ENCODE results near the gene GNL1.

GNL1 gene

GRCh38 chr6:30564114-30564513, 7.8 kb upstream of the GNL1 start:
- H3K9me3 ChIP-seq (ENCODE audit: low read length), result no peaks in the 10 kb centered on the region
- H3K36me3 ChIP-seq (ENCODE audit: insufficient read depth, low read length), result peaks cover 19% of the 10 kb centered on the region
- H3K4me3 ChIP-seq (ENCODE audit: low read depth in 1 of 2, low read length in 2 of 2), result no peak overlapping the region

GRCh38 chr6:30562470-30563425, 6.5 kb upstream of the GNL1 start:
- no peaks in the 10 kb centered on the region for H3K27me3 ChIP-seq (ENCODE audit: control insufficient read depth in 1 of 2, insufficient read depth in 2 of 2, low read length in 2 of 2)
- H3K9ac ChIP-seq (ENCODE audit: low read length), result no peak overlapping the region
- H3K36me3 ChIP-seq (ENCODE audit: insufficient read depth, low read length), result peaks cover 19% of the 10 kb centered on the region
- no peaks in the 10 kb centered on the region for H3K9me3 ChIP-seq (ENCODE audit: low read length)
- H3K4me1 ChIP-seq (ENCODE audit: insufficient read depth, low read length), result peaks cover 9% of the 10 kb centered on the region
- H3K4me3 ChIP-seq (ENCODE audit: low read depth in 1 of 2, low read length in 2 of 2), result no peak overlapping the region
- no peak overlapping the region for H3K27ac ChIP-seq (ENCODE audit: low read depth, low read length)

More at GRCh38 chr6:30564114-30564513, 7.8 kb upstream of the GNL1 start:
- Histone ChIP-seq H3K27ac (ENCODE audit: low read depth, low read length) (no peak overlapping the region), H3K4me1 (ENCODE audit: insufficient read depth, low read length) (no peaks in the 10 kb centered on the region), H3K9ac (ENCODE audit: low read length) (no peak overlapping the region), H3K27me3 (ENCODE audit: control insufficient read depth in 1 of 2, insufficient read depth in 2 of 2, low read length in 2 of 2) (no peaks in the 10 kb centered on the region)

- H3K36me3 ChIP-seq (ENCODE audit: insufficient read depth, low read length), result peaks cover 19% of the 10 kb centered on the region
- H3K9ac ChIP-seq (ENCODE audit: low read length), result no peak overlapping the region
- no peak overlapping the region for H3K4me3 ChIP-seq (ENCODE audit: low read depth in 1 of 2, low read length in 2 of 2)
- no peak overlapping the region for H3K27ac ChIP-seq (ENCODE audit: low read depth, low read length)
- no peaks in the 10 kb centered on the region for H3K9me3 ChIP-seq (ENCODE audit: low read length)
- peaks cover 11% of the 10 kb centered on the region for H3K4me1 ChIP-seq (ENCODE audit: insufficient read depth, low read length)
- no peaks in the 10 kb centered on the region for H3K27me3 ChIP-seq (ENCODE audit: control insufficient read depth in 1 of 2, insufficient read depth in 2 of 2, low read length in 2 of 2)
Observed at GRCh38 chr6:30560930-30561329, 4.6 kb upstream of the GNL1 start.

DNA sequence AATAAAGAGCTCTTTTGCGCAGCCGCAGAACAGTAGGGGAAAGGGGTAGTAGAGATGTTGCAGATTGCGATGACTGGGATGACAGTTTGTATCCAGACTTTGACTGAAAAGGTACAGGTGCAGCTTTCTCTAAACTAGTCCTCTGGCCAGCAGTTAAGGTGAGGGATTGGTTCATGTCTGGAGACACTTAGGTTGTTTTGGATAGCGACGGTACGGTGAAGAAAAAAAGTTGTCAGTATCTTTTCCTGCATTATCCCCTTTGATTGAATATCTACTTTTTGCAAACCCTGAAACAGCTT, 1.3 kb upstream of the GNL1 start:
- Histone ChIP-seq H3K4me1 (ENCODE audit: insufficient read depth, low read length) (peaks cover 20% of the 10 kb centered on the region), H3K27ac (ENCODE audit: low read depth, low read length) (peak overlapping the region; percentile 99), H3K36me3 (ENCODE audit: insufficient read depth, low read length) (peaks cover 31% of the 10 kb centered on the region), H3K4me3 (ENCODE audit: low read depth in 1 of 2, low read length in 2 of 2) (peak overlapping the region; percentile 88 to 98), H3K27me3 (ENCODE audit: control insufficient read depth in 1 of 2, insufficient read depth in 2 of 2, low read length in 2 of 2) (no peaks in the 10 kb centered on the region), H3K9me3 (ENCODE audit: low read length) (no peaks in the 10 kb centered on the region), H3K9ac (ENCODE audit: low read length) (peak overlapping the region; percentile 92)

- Histone ChIP-seq H3K9ac (ENCODE audit: low read length) (peak within 1 kb of the TSS; percentile 92), H3K4me1 (ENCODE audit: insufficient read depth, low read length) (peaks cover 20% of the 10 kb centered on the region), H3K36me3 (ENCODE audit: insufficient read depth, low read length) (peaks cover 31% of the 10 kb centered on the region), H3K27ac (ENCODE audit: low read depth, low read length) (peak within 1 kb of the TSS; percentile 99), H3K4me3 (ENCODE audit: low read depth in 1 of 2, low read length in 2 of 2) (peak within 1 kb of the TSS; percentile 88 to 98), H3K27me3 (ENCODE audit: control insufficient read depth in 1 of 2, insufficient read depth in 2 of 2, low read length in 2 of 2) (no peaks in the 10 kb centered on the region), H3K9me3 (ENCODE audit: low read length) (no peaks in the 10 kb centered on the region)
Observed at GRCh38 chr6:30556906-30557682, 805 bp upstream of the GNL1 start, which contains the start of gene PRR3. TSS of gene PRR3 (plus strand) at chr6:30557295. CDS start at chr6:30557345, 50 bp downstream.

DNA sequence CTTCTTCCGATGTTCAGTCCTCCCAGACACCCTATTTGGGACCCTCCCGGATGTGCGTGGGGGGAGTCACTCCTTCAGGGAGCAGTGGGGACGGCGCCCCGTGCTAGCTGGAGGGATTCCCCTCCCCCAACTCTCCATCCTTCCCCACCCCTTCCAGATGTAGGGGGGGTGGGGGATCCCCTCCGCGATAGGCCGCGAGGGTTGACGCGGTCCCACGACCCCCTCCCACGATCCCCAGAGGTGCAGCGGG, 548 bp downstream of the GNL1 start:
- Histone ChIP-seq H3K9me3 (ENCODE audit: low read length) (no peaks in the 10 kb centered on the region), H3K27me3 (ENCODE audit: control insufficient read depth in 1 of 2, insufficient read depth in 2 of 2, low read length in 2 of 2) (no peaks in the 10 kb centered on the region), H3K36me3 (ENCODE audit: insufficient read depth, low read length) (peaks cover 40% of the 10 kb centered on the region), H3K4me3 (ENCODE audit: low read depth in 1 of 2, low read length in 2 of 2) (peak overlapping the region; percentile 88 to 98), H3K9ac (ENCODE audit: low read length) (peak overlapping the region; percentile 92), H3K4me1 (ENCODE audit: insufficient read depth, low read length) (peaks cover 20% of the 10 kb centered on the region), H3K27ac (ENCODE audit: low read depth, low read length) (peak overlapping the region; percentile 99)

DNA sequence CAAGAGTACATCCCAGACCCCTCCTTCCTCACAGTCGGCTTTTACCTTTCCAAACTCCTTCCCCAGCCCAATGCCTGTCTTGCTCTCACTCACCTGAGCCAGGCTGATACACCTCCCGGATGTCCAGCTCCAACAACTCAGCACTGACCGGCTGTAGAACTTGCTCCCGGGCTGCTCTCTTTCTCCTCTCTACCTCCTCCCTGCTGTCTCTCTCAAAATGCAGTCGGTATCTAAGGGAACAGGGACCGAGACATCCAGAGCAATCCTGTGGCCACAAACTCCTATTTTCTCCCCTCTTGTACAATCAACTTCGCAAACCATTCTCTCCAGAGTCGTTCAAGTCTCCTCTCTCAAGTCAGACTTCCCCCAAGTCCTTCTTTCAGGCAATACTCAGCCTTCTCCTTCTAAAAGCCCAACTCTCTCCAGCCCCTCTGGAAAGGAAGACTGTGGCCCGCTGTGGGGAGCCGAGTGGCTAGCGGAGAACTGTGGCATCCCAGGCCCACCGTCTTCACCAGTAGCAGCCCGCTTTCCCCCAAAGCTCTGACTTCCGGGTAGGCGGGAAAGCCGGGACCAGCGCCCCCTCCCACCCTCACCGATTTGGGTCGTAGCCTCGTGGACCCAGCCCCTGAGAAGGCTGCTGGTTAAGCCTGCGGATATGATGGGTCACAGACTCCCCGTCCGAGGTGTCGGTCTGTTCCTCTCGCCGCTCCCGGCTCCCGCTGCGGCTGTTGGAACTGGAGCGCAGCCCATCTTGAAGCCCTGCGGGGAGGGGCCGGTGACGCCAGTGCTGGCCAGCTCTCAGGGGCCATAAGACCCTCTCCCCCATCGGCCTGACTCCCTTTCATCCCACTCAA, 1.1 kb downstream of the GNL1 start:
- peak overlapping the region; percentile 92 for H3K9ac ChIP-seq (ENCODE audit: low read length)
- peak overlapping the region; percentile 88 to 98 for H3K4me3 ChIP-seq (ENCODE audit: low read depth in 1 of 2, low read length in 2 of 2)
- peak overlapping the region; percentile 99 for H3K27ac ChIP-seq (ENCODE audit: low read depth, low read length)
- H3K27me3 ChIP-seq (ENCODE audit: control insufficient read depth in 1 of 2, insufficient read depth in 2 of 2, low read length in 2 of 2), result no peaks in the 10 kb centered on the region
- H3K9me3 ChIP-seq (ENCODE audit: low read length), result no peaks in the 10 kb centered on the region
- H3K36me3 ChIP-seq (ENCODE audit: insufficient read depth, low read length), result peaks cover 45% of the 10 kb centered on the region
- H3K4me1 ChIP-seq (ENCODE audit: insufficient read depth, low read length), result peaks cover 20% of the 10 kb centered on the region

- H3K27me3 ChIP-seq (ENCODE audit: control insufficient read depth in 1 of 2, insufficient read depth in 2 of 2, low read length in 2 of 2), result no peaks in the 10 kb centered on the region
- peaks cover 20% of the 10 kb centered on the region for H3K4me1 ChIP-seq (ENCODE audit: insufficient read depth, low read length)
- peak overlapping the region in 1 of 2 donors; percentile 88 for H3K4me3 ChIP-seq (ENCODE audit: low read depth in 1 of 2, low read length in 2 of 2)
- peaks cover 47% of the 10 kb centered on the region for H3K36me3 ChIP-seq (ENCODE audit: insufficient read depth, low read length)
- H3K9me3 ChIP-seq (ENCODE audit: low read length), result no peaks in the 10 kb centered on the region
- peak overlapping the region; percentile 92 for H3K9ac ChIP-seq (ENCODE audit: low read length)
- no peak overlapping the region for H3K27ac ChIP-seq (ENCODE audit: low read depth, low read length)
Observed at GRCh38 chr6:30554404-30554803, 1.9 kb downstream of the GNL1 start.

DNA sequence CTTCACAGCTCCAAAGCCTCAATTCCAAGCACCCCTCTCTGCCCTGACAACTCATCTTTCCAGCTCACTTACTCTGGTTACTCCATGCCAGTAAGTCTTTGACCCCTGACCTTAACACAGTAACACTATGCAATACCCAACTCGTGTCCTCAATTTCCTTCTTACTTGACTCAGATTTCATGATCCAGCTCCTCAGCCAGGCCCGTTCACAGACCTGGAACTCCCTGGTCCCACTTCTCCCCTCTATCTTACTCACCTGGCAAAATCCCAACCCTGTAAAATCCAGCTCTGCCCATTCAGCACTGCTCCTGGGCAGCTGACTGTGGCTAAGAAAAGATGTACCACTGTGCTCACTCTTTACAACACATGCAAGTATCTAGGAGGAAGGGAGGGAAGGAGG, 7.9 kb downstream of the GNL1 start:
- no peak overlapping the region for H3K9ac ChIP-seq (ENCODE audit: low read length)
- no peaks in the 10 kb centered on the region for H3K9me3 ChIP-seq (ENCODE audit: low read length)
- no peaks in the 10 kb centered on the region for H3K27me3 ChIP-seq (ENCODE audit: control insufficient read depth in 1 of 2, insufficient read depth in 2 of 2, low read length in 2 of 2)
- no peaks in the 10 kb centered on the region for H3K4me1 ChIP-seq (ENCODE audit: insufficient read depth, low read length)
- peaks cover 67% of the 10 kb centered on the region for H3K36me3 ChIP-seq (ENCODE audit: insufficient read depth, low read length)
- H3K27ac ChIP-seq (ENCODE audit: low read depth, low read length), result no peak overlapping the region
- no peak overlapping the region for H3K4me3 ChIP-seq (ENCODE audit: low read depth in 1 of 2, low read length in 2 of 2)

DNA sequence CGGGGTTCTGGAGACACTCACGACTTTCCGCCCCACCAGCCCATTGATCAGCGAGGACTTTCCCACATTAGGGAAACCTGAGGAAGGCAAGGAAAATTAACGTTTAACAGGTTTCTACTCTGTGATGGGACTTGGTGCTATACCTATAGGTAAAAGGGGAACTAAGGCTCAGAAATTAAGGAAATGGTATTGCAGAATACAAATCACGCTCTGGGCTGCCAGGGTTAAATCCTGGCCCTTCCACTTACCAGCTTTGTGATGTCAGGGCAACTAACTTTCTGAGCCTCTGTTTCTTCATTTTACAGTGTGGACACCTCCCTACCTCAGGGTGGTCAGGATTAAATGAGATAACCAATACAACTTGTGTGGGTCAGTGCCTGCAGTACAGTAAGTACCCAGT, 8.8 kb downstream of the GNL1 start:
- Histone ChIP-seq H3K4me1 (ENCODE audit: insufficient read depth, low read length) (no peaks in the 10 kb centered on the region), H3K9ac (ENCODE audit: low read length) (no peak overlapping the region), H3K27ac (ENCODE audit: low read depth, low read length) (no peak overlapping the region), H3K4me3 (ENCODE audit: low read depth in 1 of 2, low read length in 2 of 2) (no peak overlapping the region), H3K9me3 (ENCODE audit: low read length) (no peaks in the 10 kb centered on the region), H3K36me3 (ENCODE audit: insufficient read depth, low read length) (peaks cover 57% of the 10 kb centered on the region), H3K27me3 (ENCODE audit: control insufficient read depth in 1 of 2, insufficient read depth in 2 of 2, low read length in 2 of 2) (no peaks in the 10 kb centered on the region)

DNA sequence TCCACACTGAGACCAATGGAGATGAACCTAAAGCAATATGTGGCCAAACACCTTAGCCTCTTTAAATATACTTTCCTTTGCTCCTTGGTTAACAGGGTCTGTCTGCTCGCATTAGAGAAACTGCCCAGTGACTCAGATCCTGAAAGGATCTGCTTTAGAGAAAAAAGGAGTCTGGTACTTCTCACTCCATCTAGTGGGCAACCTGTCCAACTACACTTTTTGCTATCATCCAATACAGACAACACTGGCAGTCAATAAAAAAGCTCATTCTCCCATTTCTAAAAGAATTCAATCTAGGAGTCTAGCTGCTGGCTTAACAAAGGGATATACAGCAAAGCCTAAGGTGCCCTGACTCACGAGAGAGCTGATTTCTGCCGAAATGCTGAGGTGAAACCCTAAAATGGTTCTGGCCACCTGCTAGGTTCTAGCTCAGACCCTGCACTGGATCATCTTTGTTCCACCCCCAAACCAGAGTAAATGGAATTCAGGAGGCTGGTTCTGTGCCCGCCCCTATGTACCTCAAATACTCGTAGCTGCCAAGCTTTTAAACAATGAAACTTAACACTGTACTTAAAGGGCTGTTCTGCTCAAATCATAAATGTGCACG, 11.5 kb downstream of the GNL1 start:
- Histone ChIP-seq H3K36me3 (ENCODE audit: insufficient read depth, low read length) (peaks cover 36% of the 10 kb centered on the region), H3K4me3 (ENCODE audit: low read depth in 1 of 2, low read length in 2 of 2) (no peak overlapping the region), H3K27me3 (ENCODE audit: control insufficient read depth in 1 of 2, insufficient read depth in 2 of 2, low read length in 2 of 2) (no peaks in the 10 kb centered on the region), H3K9me3 (ENCODE audit: low read length) (no peaks in the 10 kb centered on the region), H3K9ac (ENCODE audit: low read length) (no peak overlapping the region), H3K27ac (ENCODE audit: low read depth, low read length) (no peak overlapping the region), H3K4me1 (ENCODE audit: insufficient read depth, low read length) (no peaks in the 10 kb centered on the region)

Measured in muscle layer of colon (tissue), 2 donors.